ENCODE results near the gene TRIM44.

Gene TRIM44

GRCh38 chr11:35624781-35625180 lies 37.8 kb upstream of the TRIM44 start:
- no peak overlapping the region for H3K27ac ChIP-seq
- TF ChIP-seq ZFX (IDR thresholded peaks at IDR 0.05) = no peak
- TF ChIP-seq, protein P1, sequence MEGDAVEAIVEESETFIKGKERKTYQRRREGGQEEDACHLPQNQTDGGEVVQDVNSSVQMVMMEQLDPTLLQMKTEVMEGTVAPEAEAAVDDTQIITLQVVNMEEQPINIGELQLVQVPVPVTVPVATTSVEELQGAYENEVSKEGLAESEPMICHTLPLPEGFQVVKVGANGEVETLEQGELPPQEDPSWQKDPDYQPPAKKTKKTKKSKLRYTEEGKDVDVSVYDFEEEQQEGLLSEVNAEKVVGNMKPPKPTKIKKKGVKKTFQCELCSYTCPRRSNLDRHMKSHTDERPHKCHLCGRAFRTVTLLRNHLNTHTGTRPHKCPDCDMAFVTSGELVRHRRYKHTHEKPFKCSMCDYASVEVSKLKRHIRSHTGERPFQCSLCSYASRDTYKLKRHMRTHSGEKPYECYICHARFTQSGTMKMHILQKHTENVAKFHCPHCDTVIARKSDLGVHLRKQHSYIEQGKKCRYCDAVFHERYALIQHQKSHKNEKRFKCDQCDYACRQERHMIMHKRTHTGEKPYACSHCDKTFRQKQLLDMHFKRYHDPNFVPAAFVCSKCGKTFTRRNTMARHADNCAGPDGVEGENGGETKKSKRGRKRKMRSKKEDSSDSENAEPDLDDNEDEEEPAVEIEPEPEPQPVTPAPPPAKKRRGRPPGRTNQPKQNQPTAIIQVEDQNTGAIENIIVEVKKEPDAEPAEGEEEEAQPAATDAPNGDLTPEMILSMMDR (conservative IDR thresholded peaks at IDR 0.05) = no peak

- H3K27ac ChIP-seq = no peak overlapping the region
- no peak for TF ChIP-seq ZFX (IDR thresholded peaks at IDR 0.05)
- TF ChIP-seq, protein P1 (conservative IDR thresholded peaks at IDR 0.05) = no peak
Measured at GRCh38 chr11:35626501-35626900, 36.1 kb upstream of the TRIM44 start.

GRCh38 chr11:35629511-35629910 lies 33.1 kb upstream of the TRIM44 start:
- H3K27ac ChIP-seq = no peak overlapping the region
- TF ChIP-seq, protein P1 (conservative IDR thresholded peaks at IDR 0.05) = no peak
- no peak for TF ChIP-seq ZFX (IDR thresholded peaks at IDR 0.05)

GRCh38 chr11:35629914-35630313 lies 32.7 kb upstream of the TRIM44 start:
- TF ChIP-seq, protein P1 (conservative IDR thresholded peaks at IDR 0.05) = no peak
- no peak for TF ChIP-seq ZFX (IDR thresholded peaks at IDR 0.05)
- no peak overlapping the region for H3K27ac ChIP-seq

DNA sequence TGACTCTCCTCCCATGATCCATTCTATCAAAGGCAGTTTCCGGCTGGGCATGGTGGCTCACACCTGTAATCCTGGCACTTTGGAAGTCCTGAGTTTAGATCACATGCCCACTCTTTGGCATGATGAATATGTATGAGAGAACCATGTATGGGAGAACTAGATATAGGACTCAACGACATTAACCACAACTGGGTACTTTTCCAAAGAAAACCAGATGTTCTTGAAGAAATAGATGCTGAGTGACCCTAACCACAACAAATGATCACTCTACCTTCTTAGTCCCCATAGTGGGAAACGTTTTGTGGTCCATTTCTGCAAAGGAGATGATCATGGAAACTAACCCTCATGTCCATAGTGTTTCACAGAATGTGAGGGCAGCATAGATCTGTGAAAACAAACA lies 30.7 kb upstream of the TRIM44 start:
- TF ChIP-seq, protein P1 (conservative IDR thresholded peaks at IDR 0.05) = no peak
- no peak for TF ChIP-seq ZFX (IDR thresholded peaks at IDR 0.05)
- H3K27ac ChIP-seq = no peak overlapping the region

DNA sequence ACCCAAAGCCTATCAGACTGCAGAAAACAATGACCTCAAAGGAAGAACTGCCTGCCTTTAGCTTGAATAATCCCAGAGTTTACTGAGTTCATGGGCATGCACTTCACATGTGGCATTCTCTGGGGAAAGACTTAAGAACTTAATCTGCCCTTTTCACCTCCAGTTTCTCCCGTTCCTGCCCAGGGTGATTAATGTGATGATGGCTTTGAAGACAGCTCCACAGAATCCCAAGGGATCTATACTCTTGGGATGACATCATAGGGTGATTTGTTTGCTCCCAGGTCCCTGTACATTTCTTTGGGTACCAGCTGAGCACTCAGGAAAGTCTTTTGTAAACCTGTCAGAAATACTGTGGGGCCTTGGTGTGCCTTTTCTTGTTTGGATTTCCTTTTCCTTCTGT lies 30.3 kb upstream of the TRIM44 start:
- no peak overlapping the region for H3K27ac ChIP-seq

GRCh38 chr11:35633827-35634423 lies 28.6 kb upstream of the TRIM44 start:
- H3K27ac ChIP-seq = no peak overlapping the region
- TF ChIP-seq, protein P1 (conservative IDR thresholded peaks at IDR 0.05) = no peak
- no peak for TF ChIP-seq ZFX (IDR thresholded peaks at IDR 0.05)

More for the DNA sequence above, 30.3 kb upstream of the TRIM44 start:
- TF ChIP-seq, protein P1 (conservative IDR thresholded peaks at IDR 0.05) = no peak
- TF ChIP-seq ZFX (IDR thresholded peaks at IDR 0.05) = no peak

Data from C4-2B (cell line).